ENCODE data around the gene BAG2.

GRCh38 chr6:57224769-57225515 is 52.8 kb downstream of the BAG2 start:
- TF ChIP-seq, protein P1, sequence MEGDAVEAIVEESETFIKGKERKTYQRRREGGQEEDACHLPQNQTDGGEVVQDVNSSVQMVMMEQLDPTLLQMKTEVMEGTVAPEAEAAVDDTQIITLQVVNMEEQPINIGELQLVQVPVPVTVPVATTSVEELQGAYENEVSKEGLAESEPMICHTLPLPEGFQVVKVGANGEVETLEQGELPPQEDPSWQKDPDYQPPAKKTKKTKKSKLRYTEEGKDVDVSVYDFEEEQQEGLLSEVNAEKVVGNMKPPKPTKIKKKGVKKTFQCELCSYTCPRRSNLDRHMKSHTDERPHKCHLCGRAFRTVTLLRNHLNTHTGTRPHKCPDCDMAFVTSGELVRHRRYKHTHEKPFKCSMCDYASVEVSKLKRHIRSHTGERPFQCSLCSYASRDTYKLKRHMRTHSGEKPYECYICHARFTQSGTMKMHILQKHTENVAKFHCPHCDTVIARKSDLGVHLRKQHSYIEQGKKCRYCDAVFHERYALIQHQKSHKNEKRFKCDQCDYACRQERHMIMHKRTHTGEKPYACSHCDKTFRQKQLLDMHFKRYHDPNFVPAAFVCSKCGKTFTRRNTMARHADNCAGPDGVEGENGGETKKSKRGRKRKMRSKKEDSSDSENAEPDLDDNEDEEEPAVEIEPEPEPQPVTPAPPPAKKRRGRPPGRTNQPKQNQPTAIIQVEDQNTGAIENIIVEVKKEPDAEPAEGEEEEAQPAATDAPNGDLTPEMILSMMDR (IDR thresholded peaks at IDR 0.05; ENCODE audit: poor library complexity, severe bottlenecking) = no peak
- no peak for TF ChIP-seq REST (IDR thresholded peaks at IDR 0.05; ENCODE audit: borderline replicate concordance)
- no peak for TF ChIP-seq EZH2 (IDR thresholded peaks at IDR 0.05; ENCODE audit: borderline replicate concordance, insufficient read depth, low read length, poor library complexity, severe bottlenecking)
